ENCODE data around the gene PPP3R1.
A peak's percentile ranks its signal among the peaks of the same experiment; 100 is the strongest.

Gene PPP3R1

DNA sequence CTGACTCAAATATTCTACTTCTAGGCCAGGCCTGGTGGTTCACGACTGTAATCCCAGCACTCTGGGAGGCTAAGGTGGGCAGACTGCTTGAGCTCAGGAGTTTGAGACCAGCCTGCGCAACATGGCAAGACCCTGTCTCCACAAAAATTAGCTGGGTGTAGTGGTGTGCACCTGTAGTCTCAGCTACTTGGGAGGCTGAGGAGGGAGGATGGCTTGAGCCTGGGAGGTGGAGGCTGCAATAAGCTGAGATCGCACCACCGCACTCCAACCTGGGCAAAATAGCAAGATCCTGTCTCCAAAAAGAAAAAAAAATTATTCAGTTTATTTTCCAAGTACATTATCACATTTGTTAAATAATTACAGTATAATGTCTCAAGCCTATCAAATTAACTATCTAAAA lies 7.3 kb downstream of the PPP3R1 start:
- TF ChIP-seq, protein P1, sequence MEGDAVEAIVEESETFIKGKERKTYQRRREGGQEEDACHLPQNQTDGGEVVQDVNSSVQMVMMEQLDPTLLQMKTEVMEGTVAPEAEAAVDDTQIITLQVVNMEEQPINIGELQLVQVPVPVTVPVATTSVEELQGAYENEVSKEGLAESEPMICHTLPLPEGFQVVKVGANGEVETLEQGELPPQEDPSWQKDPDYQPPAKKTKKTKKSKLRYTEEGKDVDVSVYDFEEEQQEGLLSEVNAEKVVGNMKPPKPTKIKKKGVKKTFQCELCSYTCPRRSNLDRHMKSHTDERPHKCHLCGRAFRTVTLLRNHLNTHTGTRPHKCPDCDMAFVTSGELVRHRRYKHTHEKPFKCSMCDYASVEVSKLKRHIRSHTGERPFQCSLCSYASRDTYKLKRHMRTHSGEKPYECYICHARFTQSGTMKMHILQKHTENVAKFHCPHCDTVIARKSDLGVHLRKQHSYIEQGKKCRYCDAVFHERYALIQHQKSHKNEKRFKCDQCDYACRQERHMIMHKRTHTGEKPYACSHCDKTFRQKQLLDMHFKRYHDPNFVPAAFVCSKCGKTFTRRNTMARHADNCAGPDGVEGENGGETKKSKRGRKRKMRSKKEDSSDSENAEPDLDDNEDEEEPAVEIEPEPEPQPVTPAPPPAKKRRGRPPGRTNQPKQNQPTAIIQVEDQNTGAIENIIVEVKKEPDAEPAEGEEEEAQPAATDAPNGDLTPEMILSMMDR (IDR thresholded peaks at IDR 0.05; ENCODE audit: insufficient read depth, low read depth, low read length, missing control alignments) = no peak
- no peak for DNase-seq (ENCODE audit: low read depth)
- no peak overlapping the region for H3K4me3 ChIP-seq (ENCODE audit: low read length)

DNA sequence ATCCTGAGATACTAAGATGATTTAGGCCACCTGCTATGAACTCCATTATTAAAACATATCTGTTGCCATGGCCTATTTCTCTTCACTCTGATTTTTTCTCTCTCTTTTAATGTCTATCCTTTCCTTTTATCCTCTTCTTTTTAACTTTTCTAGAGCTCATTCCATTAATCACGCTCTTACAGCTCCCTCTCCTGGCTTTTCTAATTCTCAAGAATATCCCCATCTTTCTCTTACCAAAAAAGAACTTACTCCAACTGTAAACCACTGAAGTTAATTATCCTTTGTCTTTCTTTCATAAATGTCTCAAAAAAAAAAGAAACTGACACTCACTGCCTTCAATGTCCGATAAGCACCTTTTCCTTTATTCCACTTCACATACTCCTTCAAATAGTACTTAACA lies 7.9 kb downstream of the PPP3R1 start:
- TF ChIP-seq, protein P1 (IDR thresholded peaks at IDR 0.05; ENCODE audit: insufficient read depth, low read depth, low read length, missing control alignments) = no peak
- no peak for DNase-seq (ENCODE audit: low read depth)
- no peak overlapping the region for H3K4me3 ChIP-seq (ENCODE audit: low read length)

DNA sequence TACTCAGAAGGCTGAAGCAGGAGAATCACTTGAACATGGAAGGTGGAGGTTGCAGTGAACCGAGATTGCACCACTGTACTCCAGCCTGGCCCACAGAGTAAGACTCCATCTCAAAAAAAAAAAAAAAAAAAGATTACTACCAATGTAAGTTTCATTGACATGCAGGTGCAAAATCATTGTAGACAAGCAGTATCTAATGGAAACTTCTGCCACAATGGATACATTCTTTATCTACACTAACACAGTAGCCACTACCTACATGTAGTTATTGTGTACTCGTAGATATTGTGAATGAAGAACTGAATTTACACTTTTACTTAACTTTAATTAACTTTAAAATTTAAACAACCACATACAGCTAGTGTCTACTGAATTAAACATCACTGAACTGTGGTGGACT lies 10.6 kb downstream of the PPP3R1 start:
- DNase-seq (ENCODE audit: low read depth) = no peak
- no peak overlapping the region for H3K4me3 ChIP-seq (ENCODE audit: low read length)
- TF ChIP-seq, protein P1 (IDR thresholded peaks at IDR 0.05; ENCODE audit: insufficient read depth, low read depth, low read length, missing control alignments) = no peak

DNA sequence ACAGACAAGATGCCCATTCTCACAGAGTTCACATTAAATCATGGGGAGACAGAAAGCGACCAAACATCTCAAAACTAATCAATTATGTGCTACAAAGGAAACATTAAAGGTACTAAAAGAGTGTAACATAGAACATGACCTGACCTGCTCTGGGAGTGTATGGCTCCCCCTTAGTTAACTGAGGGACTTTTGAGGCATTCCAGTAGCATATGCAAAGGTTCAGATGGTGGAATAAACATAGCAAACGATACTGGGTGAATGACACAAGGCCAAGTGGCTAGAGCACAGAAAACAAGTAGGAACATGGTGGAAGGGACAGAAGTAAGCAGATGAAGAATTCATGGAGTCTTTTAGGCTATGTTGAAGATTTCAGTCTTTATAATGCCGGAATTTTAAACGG lies 11.9 kb downstream of the PPP3R1 start:
- no peak for DNase-seq (ENCODE audit: low read depth)
- TF ChIP-seq, protein P1 (IDR thresholded peaks at IDR 0.05; ENCODE audit: insufficient read depth, low read depth, low read length, missing control alignments) = no peak
- no peak overlapping the region for H3K4me3 ChIP-seq (ENCODE audit: low read length)

DNA sequence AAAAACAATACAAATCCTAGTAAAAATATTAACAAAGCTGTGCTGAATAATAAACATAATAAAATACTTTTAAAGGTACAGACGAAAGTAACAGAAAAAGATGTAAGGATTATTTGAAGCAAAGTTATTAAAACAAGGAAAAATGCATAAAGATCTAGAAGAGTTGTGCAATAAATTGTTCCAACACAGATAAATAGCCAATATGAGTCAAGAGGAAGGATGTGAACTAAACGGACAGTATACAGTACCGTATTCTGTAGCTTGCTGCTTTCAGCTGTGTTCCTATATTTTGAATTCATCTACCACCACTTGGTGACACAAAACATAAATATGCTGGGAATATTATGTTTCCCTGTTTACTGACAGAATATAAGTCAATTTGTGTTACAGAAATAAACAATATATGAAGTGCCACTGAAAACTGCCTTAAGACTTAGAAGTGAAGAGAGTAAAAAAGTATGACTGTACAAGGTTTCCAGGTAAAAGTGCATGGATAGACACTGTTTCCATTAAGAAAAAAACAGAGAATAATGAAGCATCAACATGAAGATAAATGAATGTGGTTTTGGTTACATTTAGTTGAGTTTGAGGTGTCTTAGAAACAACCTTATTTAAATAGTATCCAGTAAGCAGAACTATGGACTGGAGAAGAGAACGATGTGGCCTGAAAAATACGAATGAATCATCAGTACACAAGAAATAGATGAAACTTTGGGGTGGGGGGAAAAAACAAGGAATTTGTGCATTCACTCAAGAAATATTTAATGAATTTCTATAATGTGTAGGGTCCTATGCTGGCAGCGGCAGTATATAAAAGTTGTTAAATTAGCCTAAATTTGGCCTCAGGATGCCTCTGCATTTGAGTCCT lies 13.1 kb downstream of the PPP3R1 start:
- TF ChIP-seq, protein P1 (IDR thresholded peaks at IDR 0.05; ENCODE audit: insufficient read depth, low read depth, low read length, missing control alignments) = no peak

DNA sequence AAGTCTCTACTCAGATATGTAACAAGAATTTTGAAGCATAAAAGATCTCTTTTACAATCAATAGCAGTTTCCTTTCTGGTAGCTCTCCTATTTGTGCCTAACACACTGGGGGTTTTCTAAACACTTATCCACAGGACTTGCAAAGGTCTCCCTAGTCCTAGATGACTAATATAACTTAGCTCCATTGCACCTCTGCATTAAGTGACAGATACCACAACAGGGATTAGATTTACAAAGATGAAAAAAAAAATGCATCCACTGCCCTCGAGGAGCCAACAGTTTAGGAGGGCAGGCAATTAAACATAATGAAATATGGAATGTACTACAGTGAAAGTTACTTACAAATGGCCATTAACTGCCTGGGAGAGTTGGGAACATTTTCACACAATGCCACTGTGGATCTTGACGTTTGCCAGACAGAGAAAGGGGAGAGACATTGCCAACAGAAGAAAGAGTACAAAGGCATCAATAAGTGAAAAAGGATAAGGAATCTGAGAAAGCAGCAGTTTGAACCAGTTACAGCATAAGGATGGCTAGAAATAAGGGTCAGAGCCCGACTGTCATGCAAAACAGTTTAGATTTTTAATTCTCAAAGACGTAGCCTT lies 14.3 kb downstream of the PPP3R1 start:
- peak; percentile 20 for DNase-seq (ENCODE audit: low read depth)
- H3K4me3 ChIP-seq (ENCODE audit: low read length) = no peak overlapping the region
- TF ChIP-seq, protein P1 (IDR thresholded peaks at IDR 0.05; ENCODE audit: insufficient read depth, low read depth, low read length, missing control alignments) = no peak

More for the DNA sequence above, 13.1 kb downstream of the PPP3R1 start:
- peak; percentile 24 for DNase-seq (ENCODE audit: low read depth)
- H3K4me3 ChIP-seq (ENCODE audit: low read length) = no peak overlapping the region

Measured in epithelial cell of esophagus (primary cell).